ENCODE data around the gene RARA.

- TF ChIP-seq CTCF (IDR thresholded peaks at IDR 0.05) (no peak), POLR2A (IDR thresholded peaks at IDR 0.05) (no peak)
These were observed at the start of gene RARA for GRCh38 chr17:40309031-40309948.

All from suprapubic skin (tissue), 3 donors.